22Rv1 (cell line): Measurements from ENCODE around the gene NPIPB2.
"Not testable (repeated sequence)": the region's sequence is repeated elsewhere in the genome, so short reads cannot be mapped to it uniquely, and the experiment has no call there.

Source experiments
- H3K27ac ChIP-seq: fragments of 450-650 bp; 2 replicates; pipeline ENCODE4 v1.5.1; 2017
- ZFX ChIP-seq: fragments of 450-650 bp; IDR thresholded peaks from 2 replicates; pipeline ENCODE4 v1.6.1; 2017; ENCODE audit warnings: antibody characterized with exemption, borderline replicate concordance
- TF ChIP-seq, protein P1 (sequence below): fragments of 450-650 bp; IDR thresholded peaks from 2 replicates; pipeline ENCODE4 v1.5.1; 2017; ENCODE audit warnings: mild to moderate bottlenecking

The NPIPB2 gene

DNA sequence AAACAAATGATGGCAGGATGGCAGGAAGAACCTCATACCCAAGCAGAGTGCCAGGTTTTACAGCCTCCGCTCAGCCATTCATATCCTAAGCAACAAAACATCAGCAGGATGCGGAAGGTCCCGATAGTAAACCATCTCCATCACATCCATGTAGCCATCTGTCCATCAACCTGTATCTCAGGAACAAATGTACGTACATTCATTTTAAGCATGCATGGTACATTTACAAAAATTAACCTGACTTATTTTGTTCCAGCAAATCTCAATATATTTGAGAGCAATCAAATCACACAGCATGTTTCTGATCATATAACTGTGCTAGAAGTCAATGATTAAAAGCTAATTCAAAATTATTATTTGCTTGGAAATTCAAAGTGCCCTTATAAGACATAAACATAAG is at the start of gene NPIPB2:
Gene NPIPB2, minus strand, starts transcription at position 101 of the 400 bp plus-strand sequence. Its CDS starts 0 bp downstream, at position 101.
- not testable (repeated sequence) for H3K27ac ChIP-seq

DNA sequence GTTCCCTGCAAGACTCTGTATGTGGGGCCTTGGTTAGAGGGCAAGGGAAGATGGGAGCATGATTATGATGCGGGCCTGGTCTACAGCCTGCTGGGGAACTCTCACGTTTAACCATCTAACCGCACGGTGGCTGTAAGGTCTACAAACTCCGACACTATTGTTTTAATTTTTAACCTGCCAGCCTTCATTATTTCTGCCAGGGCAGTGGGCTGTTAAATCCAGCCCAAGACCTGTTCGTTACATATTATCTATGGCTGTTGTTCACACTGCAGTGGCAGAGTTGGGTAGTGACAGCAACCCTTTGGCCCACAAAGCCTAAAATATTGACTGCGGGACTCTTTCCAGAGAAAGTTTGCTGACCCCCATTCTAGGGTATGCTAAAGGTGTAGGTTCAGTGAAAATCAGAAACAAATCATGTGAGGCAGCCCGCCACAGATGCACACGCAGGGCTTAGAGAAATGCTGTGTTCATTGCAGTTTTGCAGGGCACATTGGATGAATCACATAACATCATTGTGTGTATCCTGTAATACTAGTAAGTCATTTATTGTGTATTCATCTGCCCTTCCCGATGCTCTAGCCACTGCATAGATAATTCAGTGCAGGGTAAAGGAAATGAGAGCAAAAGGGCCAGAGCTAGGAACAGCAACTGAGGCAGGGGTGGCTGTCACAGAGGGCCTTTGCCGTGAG is 49.0 kb upstream of the NPIPB2 start:
- TF ChIP-seq ZFX, result no peak
- TF ChIP-seq, protein P1, sequence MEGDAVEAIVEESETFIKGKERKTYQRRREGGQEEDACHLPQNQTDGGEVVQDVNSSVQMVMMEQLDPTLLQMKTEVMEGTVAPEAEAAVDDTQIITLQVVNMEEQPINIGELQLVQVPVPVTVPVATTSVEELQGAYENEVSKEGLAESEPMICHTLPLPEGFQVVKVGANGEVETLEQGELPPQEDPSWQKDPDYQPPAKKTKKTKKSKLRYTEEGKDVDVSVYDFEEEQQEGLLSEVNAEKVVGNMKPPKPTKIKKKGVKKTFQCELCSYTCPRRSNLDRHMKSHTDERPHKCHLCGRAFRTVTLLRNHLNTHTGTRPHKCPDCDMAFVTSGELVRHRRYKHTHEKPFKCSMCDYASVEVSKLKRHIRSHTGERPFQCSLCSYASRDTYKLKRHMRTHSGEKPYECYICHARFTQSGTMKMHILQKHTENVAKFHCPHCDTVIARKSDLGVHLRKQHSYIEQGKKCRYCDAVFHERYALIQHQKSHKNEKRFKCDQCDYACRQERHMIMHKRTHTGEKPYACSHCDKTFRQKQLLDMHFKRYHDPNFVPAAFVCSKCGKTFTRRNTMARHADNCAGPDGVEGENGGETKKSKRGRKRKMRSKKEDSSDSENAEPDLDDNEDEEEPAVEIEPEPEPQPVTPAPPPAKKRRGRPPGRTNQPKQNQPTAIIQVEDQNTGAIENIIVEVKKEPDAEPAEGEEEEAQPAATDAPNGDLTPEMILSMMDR, result no peak
- no peak overlapping the region for H3K27ac ChIP-seq

- no peak for TF ChIP-seq ZFX
- TF ChIP-seq, protein P1, result no peak
- no peak overlapping the region for H3K27ac ChIP-seq
These were observed 46.6 kb upstream of the NPIPB2 start for GRCh38 chr16:11988258-11988978.

GRCh38 chr16:11986521-11987057 is 44.7 kb upstream of the NPIPB2 start:
- H3K27ac ChIP-seq, result no peak overlapping the region
- TF ChIP-seq ZFX, result no peak
- TF ChIP-seq, protein P1, result no peak

- H3K27ac ChIP-seq, result no peak overlapping the region
- no peak for TF ChIP-seq ZFX
- TF ChIP-seq, protein P1, result no peak
These were observed 43.4 kb upstream of the NPIPB2 start for GRCh38 chr16:11985250-11985649.

DNA sequence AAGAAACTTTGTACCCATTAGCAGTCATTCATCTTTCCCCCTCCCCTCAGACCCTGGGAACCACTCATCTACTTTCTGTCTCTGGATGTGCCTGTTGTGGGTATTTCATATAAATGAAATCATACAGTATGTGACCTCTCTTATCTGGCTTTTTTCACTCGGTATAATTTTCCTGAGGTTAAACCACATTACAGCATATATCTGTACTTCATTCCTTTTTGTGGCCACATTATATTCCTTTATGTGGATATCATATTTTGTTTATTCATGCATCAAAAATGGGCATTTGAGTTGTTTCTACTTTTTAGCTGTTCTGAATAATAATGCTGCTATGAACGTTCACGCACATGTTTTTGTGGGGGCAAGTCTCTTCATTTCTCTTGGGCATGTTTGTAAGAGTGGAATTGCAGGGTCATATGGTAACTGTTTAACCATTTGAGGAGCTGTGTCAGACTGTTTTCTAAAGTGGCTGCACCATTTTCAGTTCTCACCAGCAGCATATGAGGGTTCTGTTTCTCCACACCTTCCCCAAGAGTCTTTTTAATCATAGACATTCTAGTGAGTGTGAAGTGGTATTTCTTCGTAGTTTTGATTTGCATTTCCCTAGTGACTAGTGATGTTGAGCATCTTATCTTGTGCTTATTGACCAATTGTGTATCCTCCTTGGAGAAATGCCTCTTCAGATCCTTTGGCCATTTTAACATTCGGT is 38.4 kb upstream of the NPIPB2 start:
- TF ChIP-seq, protein P1, result no peak
- TF ChIP-seq ZFX, result no peak
- no peak overlapping the region for H3K27ac ChIP-seq

DNA sequence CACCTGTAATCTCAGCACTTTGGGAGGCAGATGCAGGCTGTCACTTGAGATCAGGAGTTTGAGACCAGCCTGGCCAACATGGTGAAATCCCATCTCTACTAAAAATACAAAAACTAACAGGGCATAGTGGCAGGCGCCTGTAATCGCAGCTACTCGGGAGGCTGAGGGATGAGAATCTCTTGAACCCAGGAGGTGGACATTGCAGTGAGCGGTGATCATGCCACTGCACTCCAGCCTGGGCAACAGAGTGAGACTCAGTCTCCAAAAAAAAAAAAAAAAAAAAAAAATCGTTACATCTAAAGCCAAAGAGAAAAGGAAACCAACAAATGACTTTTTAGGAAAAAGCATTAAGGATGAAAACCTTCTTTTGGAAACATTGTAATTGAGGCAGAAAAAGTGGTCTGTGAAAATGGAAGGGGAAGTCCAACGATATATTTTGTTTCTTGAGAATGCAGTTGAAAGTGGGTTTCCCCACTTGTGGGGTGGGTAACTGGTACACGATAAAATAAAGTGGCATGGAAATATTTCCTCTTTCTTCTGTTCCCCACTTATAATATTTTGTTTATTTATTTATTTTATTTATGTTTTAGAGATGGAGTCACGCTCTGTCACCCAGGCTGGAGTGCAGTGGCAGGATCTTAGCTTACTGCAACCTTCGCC is 37.3 kb upstream of the NPIPB2 start:
- no peak for TF ChIP-seq ZFX
- TF ChIP-seq, protein P1, result no peak
- no peak overlapping the region for H3K27ac ChIP-seq
